DMS 273 (cell line): ENCODE results near the gene ZNF83.
"Not testable (repeated sequence)": the region's sequence is repeated elsewhere in the genome, so short reads cannot be mapped to it uniquely, and the experiment has no call there.

ENCODE experiments used
- DNase-seq: peaks from one replicate; lab custom pipeline; 2025; ENCODE audit not compliant: unreplicated experiment; lab: John Stamatoyannopoulos, UW

Gene ZNF83

GRCh38 chr19:52637718-52638585, at the start of gene ZNF83:
Gene ZNF83, minus strand, starts transcription at chr19:52638355.
- DNase-seq = peak; percentile 98

- no peak for DNase-seq
These were observed 49.5 kb upstream of the ZNF83 start for GRCh38 chr19:52687684-52688083.

DNA sequence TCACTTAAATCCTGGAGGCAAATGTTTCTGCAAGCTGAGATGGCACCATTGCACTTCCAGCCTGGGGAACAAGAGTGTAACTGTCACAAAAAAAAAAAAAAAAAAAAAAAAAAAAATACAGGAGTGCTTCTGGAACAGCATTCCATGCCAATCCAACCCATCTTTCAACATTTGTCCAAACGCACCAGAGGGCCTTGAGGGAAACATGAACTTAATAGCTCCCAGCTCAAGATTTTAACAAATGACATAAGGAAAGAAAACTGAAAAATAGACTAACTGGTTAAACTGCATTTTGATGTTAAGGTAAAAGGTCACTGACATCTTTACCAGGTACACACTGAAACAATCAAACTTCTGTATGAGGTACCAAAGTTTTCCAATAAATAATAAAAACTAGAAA, 47.7 kb upstream of the ZNF83 start:
- no peak for DNase-seq

DNA sequence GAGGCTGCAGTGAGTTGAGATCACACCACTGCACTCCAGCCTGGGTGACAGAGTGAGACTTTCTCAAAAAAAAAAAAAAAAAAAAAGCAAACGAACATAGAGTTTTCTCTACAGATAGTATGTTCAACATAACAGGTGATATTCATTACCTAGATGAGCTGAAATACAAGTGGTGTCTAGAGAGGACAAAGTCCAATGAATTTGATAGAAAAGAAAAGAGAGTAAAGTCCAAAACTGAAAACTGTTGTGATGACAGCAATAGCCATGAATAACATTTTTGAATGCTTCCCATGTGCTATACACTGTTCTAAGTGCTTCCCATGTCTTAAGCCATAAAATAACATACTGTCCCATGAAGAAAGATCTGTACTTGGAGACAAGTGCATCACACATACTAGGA, 43.1 kb upstream of the ZNF83 start:
- DNase-seq = not testable (repeated sequence)

DNA sequence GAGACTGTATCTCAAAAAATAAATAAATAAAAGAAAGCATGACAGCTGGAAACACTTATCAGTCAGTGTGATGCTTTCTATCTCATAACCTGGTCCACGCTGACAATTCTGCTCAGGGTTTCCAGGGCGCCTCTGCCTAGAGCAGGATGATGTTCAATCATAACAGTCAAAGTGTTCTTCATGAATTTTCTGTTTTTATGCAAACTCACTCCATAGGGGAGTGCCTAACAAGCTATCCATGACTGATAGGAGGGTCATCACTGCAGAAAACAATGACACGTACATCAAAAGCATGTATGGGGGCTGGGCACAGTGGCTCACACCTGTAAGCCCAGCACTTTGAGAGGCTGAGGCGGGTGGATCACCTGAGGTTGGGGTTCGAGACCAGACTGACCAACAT, 41.4 kb upstream of the ZNF83 start:
- DNase-seq = no peak

- DNase-seq = not testable (repeated sequence)
These were observed 37.1 kb upstream of the ZNF83 start for GRCh38 chr19:52675239-52675638.

DNA sequence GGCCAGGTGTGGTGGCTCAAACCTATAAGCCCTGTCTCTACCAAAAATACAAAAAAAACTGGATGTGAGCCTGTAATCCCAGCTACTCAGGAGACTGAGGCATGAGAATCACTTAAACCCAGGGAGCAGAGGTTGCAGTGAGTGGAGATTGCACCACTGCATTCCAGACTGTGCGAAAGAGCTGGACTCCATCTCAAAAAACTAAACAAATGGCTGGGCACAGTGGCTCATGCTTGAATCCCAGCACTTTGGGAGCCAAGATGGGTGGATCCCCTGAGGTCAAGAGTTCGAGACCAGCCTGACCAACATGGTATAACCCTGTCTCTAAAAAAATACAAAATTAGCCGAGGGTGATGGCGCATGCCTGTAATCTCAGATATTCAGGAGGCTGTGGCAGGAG, 34.9 kb upstream of the ZNF83 start:
- DNase-seq = no peak

DNA sequence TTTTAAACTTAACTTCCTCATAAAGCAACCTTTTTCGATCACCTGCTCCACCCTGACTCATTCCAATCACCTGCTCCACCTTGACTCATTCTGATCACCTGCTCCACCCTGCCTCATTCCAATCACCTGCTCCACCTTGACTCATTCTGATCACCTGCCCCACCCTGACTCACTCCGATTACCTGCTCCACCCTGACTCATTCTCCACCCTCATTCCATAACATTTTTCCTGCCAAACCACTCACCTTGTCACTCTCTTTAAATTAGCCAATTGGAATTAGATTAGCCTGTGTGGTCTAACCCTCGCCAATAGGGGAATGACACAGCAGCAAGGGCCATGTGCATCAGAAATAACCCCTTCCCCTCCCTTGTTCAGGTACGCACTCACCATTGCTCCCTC, 31.9 kb upstream of the ZNF83 start:
- DNase-seq = no peak

DNA sequence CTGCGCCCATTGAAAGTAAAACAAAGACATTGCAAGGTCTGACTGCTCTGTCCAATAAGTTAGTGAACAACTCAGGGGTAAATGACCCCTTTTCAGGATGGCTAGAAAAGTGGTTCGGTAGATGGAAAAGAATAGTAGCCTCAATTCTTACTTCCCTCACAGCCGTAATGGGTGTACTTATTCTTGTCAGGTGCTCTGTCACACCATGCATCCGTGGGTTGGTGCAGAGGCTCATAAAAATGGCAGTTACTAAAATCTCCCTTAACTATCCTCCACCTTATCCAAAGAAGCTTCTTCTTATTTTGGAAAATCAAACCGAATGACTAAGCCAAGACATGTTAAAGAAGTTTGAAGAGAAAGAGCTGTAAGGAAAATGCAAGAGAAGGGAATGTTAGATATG, 31.4 kb upstream of the ZNF83 start:
- DNase-seq = no peak

DNA sequence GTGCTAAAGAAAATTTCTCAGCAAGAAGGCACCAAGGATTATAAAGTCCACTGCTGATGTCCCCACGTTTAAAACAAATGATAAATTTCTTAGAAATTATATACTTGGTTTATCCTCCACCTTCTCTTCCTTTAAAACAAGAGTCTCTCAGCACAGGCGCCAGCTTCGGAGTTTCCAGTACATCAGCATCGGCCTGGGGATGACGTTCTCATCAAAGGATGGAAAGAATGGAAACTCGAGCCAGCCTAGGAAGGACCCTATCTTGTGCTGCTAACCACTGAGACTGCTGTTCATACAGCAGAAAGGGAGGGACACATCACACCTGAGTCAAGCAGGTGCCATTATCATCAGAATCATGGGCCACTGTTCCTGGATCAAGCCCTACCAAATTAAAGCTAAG, 29.8 kb upstream of the ZNF83 start:
- DNase-seq = no peak

DNA sequence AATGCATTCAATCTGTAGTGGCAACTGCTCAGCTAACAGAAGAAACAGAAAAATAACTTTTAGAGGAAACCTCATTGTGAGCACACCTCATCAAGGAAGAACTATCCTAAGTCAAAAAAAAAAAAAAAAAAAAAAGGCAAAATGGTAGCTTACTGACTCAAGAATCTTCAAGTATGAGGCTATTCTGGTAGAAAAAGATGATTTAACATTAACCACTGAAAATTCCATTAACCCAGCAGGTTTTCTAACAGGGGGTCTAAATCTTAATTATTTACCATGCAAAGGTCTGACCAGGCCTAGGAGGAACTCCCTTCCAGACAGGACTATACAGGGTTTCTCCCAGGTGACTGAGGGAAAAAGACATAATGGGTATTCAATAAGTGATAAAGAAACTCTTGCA, 28.4 kb upstream of the ZNF83 start:
- DNase-seq = no peak

- no peak for DNase-seq
These were observed 27.4 kb upstream of the ZNF83 start for GRCh38 chr19:52665529-52665928.

- DNase-seq = no peak
These were observed 26.9 kb upstream of the ZNF83 start for GRCh38 chr19:52665027-52665426.

GRCh38 chr19:52664461-52664860, 26.3 kb upstream of the ZNF83 start:
- DNase-seq = peak; percentile 54

DNA sequence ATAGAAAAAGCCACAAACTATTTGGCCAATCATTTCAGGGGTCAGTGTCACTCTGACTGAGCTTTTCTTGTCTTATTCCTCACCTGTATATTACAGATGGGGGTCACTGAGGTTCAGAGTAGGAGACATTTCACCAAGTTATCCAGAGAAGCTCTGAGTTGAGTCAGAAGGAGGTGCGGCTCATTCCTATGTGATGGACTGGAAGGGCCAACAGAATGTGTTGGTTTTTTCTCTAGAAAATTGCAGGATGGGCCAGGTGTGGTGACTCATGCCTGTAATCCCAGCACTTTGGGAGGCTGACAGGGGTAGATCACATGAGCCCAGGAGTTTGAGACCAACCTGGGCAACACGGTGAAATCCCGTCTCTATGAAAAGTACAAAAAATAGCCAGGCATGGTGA, 24.5 kb upstream of the ZNF83 start:
- DNase-seq = no peak

DNA sequence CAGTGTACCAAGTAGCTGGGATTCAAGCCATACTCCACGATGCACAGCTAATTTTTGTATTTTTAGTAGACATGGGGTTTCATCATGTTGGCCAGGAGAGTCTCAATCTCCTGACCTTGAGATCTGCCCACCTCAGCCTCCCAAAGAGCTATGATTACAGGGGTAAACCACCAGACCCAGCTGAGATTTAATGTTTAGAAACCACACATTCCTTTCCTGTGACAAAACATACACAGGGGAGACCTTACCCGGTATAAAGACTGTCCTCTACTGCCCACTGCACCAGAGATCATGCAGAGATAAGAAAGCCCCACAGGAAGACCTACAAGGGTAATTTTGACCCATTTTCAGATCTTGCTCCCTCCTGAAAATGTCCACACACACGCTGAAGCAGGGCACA, 22.8 kb upstream of the ZNF83 start:
- DNase-seq = no peak

GRCh38 chr19:52659013-52659412, 20.9 kb upstream of the ZNF83 start:
- DNase-seq = no peak

DNA sequence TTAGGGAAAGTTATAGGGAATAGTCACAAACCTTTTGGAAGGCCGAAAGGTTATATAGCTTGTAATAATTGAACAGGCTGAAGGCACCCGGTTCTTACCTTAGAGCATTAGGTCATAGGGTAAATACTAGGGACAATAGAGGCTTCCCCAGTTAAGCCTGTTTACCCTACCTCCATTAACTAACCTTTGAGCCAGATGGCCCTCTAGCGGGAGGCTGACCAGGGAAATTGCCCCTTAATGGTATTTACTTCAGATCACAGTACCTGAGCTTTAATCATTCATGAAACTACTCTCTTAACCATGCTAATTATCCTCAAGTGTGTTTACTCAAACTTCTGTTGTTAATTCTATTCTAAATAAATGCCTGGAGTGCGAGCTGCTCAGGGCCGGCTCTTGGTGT, 20.4 kb upstream of the ZNF83 start:
- DNase-seq = no peak

DNA sequence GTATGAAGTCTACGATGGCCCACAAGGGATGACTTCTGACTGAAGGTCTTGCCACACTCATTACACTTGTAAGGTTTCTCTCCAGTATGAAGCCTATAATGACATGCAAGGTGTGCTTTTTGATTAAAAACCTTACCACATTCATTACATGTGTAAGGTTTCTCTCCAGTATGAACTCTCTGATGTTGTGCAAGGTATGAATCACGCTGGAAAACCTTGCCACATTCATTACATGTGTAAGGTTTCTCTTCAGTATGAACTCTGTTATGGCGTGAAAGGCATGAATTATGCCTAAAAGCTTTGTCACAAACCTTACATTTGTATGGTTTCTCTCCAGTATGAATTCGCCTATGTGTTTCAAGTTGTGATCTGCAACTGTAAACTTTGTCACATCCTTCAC, 15.0 kb upstream of the ZNF83 start:
- DNase-seq = no peak

DNA sequence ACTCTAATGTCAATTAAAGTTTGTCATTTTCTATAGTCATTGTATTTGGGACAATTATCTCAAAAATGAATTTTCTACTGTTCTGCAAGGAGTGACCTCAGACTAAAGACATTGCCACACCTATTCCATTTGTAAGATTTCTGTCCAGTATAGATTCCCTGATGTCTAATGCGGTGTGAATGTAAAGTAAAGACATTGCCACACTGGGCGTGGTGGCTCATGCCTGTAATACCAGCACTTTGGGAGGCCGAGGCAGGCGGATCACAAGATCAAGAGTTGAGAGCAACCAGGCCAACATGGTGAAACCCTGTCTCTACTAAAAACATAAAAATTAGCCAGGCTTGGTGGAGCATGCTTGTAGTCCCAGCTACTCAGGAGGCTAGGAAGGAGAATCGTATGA, 13.8 kb upstream of the ZNF83 start:
- no peak for DNase-seq

- DNase-seq = no peak
These were observed 10.3 kb upstream of the ZNF83 start for GRCh38 chr19:52648336-52649016.

DNA sequence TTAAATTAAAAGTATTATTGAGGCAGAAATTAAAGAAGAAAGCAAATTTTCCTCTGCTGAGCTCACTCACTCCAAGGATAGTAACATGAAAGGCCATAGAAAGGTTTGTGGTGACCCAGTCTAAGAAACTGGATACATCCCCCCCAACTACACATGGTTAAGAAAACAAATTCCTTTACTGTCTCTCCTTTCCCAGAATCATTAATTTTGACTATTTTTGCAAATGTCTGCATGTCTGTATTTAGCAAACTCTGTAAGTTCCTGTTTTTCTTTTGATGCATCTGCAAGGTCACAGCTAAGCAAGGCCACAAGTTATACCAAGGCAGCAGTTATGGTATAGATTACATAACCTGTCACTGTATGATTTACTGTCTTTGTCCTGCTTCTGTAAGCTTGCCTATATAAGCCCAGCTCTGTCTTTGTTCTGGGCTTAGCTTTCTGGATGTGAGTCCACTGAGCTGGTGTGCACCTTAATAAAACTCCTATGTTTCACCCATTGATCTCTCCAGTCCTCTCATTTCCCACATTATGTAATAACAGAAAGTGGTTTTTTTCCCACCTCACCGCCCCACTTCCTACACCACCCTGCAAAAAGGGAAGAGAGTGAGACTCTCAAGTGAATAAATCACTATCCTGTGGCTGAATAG, 8.5 kb upstream of the ZNF83 start:
- DNase-seq = no peak
